ENCODE measurements around the gene DAB1. TPM values are rescaled to one million over a fixed set of nuclear protein-coding genes. Genes with fewer than 3 reads are reported as not detected.

The DAB1 gene
- total and polyA plus RNA-seq, 4 donors = 0.05 to 2.6 (median 1.8) TPM

GRCh38 chr1:57362480-57362879 lies 61.4 kb downstream of the DAB1 start:
- Histone ChIP-seq H3K9me3 (ENCODE audit: control insufficient read depth, low read length) (no peaks in the 10 kb centered on the region), H3K27me3 (ENCODE audit: control insufficient read depth in 1 of 2, insufficient read depth in 2 of 2, low read length in 1 of 2) (no peaks in the 10 kb centered on the region), H3K27ac (ENCODE audit: low read depth in 1 of 2, low read length in 2 of 2) (no peak overlapping the region), H3K36me3 (ENCODE audit: control insufficient read depth in 1 of 2, insufficient read depth in 2 of 2, low read length in 1 of 2) (no peaks in the 10 kb centered on the region), H3K4me3 (ENCODE audit: low read length in 2 of 2) (no peak overlapping the region), H3K4me1 (ENCODE audit: control insufficient read depth in 1 of 2, insufficient read depth in 2 of 2, low read length in 2 of 2) (no peaks in the 10 kb centered on the region)
- 59 to 75% methylated on average over 2 of the region's 2 CpGs for WGBS, 2 donors
- ATAC-seq (ENCODE audit: low FRiP score) (no peak), DNase-seq (no peak)
- intact Hi-C loops (cut with DNase I) = no loop called here

- intact Hi-C loops (cut with DNase I) = no loop called here
- H3K4me3 ChIP-seq (ENCODE audit: low read length in 2 of 2) = peak overlapping the region in 1 of 2 donors; percentile 10
- no peak for ATAC-seq (ENCODE audit: low FRiP score)
- no peaks in the 10 kb centered on the region for H3K36me3 ChIP-seq (ENCODE audit: control insufficient read depth in 1 of 2, insufficient read depth in 2 of 2, low read length in 1 of 2)
- H3K27me3 ChIP-seq (ENCODE audit: control insufficient read depth in 1 of 2, insufficient read depth in 2 of 2, low read length in 1 of 2) = no peaks in the 10 kb centered on the region
- H3K27ac ChIP-seq (ENCODE audit: low read depth in 1 of 2, low read length in 2 of 2) = no peak overlapping the region
- H3K9me3 ChIP-seq (ENCODE audit: control insufficient read depth, low read length) = no peaks in the 10 kb centered on the region
- H3K4me1 ChIP-seq (ENCODE audit: control insufficient read depth in 1 of 2, insufficient read depth in 2 of 2, low read length in 2 of 2) = no peaks in the 10 kb centered on the region
- 74 to 76% methylated on average over 2 of the region's 2 CpGs for WGBS, 2 donors
- no peak for DNase-seq
Observed at GRCh38 chr1:57361516-57361915, 62.3 kb downstream of the DAB1 start.

GRCh38 chr1:57360846-57361407 lies 62.9 kb downstream of the DAB1 start:
- Histone ChIP-seq H3K27ac (ENCODE audit: low read depth in 1 of 2, low read length in 2 of 2) (no peak overlapping the region), H3K27me3 (ENCODE audit: control insufficient read depth in 1 of 2, insufficient read depth in 2 of 2, low read length in 1 of 2) (no peaks in the 10 kb centered on the region), H3K4me1 (ENCODE audit: control insufficient read depth in 1 of 2, insufficient read depth in 2 of 2, low read length in 2 of 2) (no peaks in the 10 kb centered on the region), H3K4me3 (ENCODE audit: low read length in 2 of 2) (no peak overlapping the region), H3K36me3 (ENCODE audit: control insufficient read depth in 1 of 2, insufficient read depth in 2 of 2, low read length in 1 of 2) (no peaks in the 10 kb centered on the region), H3K9me3 (ENCODE audit: control insufficient read depth, low read length) (no peaks in the 10 kb centered on the region)
- intact Hi-C loops (cut with DNase I) = no loop called here
- ATAC-seq (ENCODE audit: low FRiP score) (no peak), DNase-seq (no peak)
- WGBS, 2 donors = 81 to 85% methylated on average over 4 of the region's 4 CpGs

GRCh38 chr1:57357462-57357861 lies 66.4 kb downstream of the DAB1 start:
- DNase-seq (no peak), ATAC-seq (ENCODE audit: low FRiP score) (no peak)
- H3K4me1 ChIP-seq (ENCODE audit: control insufficient read depth in 1 of 2, insufficient read depth in 2 of 2, low read length in 2 of 2) = no peaks in the 10 kb centered on the region
- intact Hi-C loops (cut with DNase I) = no loop called here
- H3K4me3 ChIP-seq (ENCODE audit: low read length in 2 of 2) = no peak overlapping the region
- WGBS, 2 donors = 52 to 60% methylated on average over 3 of the region's 3 CpGs
- H3K27ac ChIP-seq (ENCODE audit: low read depth in 1 of 2, low read length in 2 of 2) = no peak overlapping the region
- H3K27me3 ChIP-seq (ENCODE audit: control insufficient read depth in 1 of 2, insufficient read depth in 2 of 2, low read length in 1 of 2) = no peaks in the 10 kb centered on the region
- no peaks in the 10 kb centered on the region for H3K36me3 ChIP-seq (ENCODE audit: control insufficient read depth in 1 of 2, insufficient read depth in 2 of 2, low read length in 1 of 2)
- H3K9me3 ChIP-seq (ENCODE audit: control insufficient read depth, low read length) = no peaks in the 10 kb centered on the region

GRCh38 chr1:57353654-57354053 lies 70.2 kb downstream of the DAB1 start:
- DNase-seq = no peak
- H3K27me3 ChIP-seq (ENCODE audit: control insufficient read depth in 1 of 2, insufficient read depth in 2 of 2, low read length in 1 of 2) = no peaks in the 10 kb centered on the region
- no peak overlapping the region for H3K4me3 ChIP-seq (ENCODE audit: low read length in 2 of 2)
- 9 to 15% methylated on average over 4 of the region's 4 CpGs for WGBS, 2 donors
- H3K27ac ChIP-seq (ENCODE audit: low read depth in 1 of 2, low read length in 2 of 2) = no peak overlapping the region
- intact Hi-C loops (cut with DNase I) = no loop called here
- no peak for ATAC-seq (ENCODE audit: low FRiP score)
- H3K36me3 ChIP-seq (ENCODE audit: control insufficient read depth in 1 of 2, insufficient read depth in 2 of 2, low read length in 1 of 2) = no peaks in the 10 kb centered on the region
- no peaks in the 10 kb centered on the region for H3K4me1 ChIP-seq (ENCODE audit: control insufficient read depth in 1 of 2, insufficient read depth in 2 of 2, low read length in 2 of 2)
- no peaks in the 10 kb centered on the region for H3K9me3 ChIP-seq (ENCODE audit: control insufficient read depth, low read length)

- no peaks in the 10 kb centered on the region for H3K9me3 ChIP-seq (ENCODE audit: control insufficient read depth, low read length)
- H3K27me3 ChIP-seq (ENCODE audit: control insufficient read depth in 1 of 2, insufficient read depth in 2 of 2, low read length in 1 of 2) = no peaks in the 10 kb centered on the region
- ATAC-seq (ENCODE audit: low FRiP score) (no peak), DNase-seq (no peak)
- intact Hi-C loops (cut with DNase I) = no loop called here
- no peak overlapping the region for H3K4me3 ChIP-seq (ENCODE audit: low read length in 2 of 2)
- no peaks in the 10 kb centered on the region for H3K36me3 ChIP-seq (ENCODE audit: control insufficient read depth in 1 of 2, insufficient read depth in 2 of 2, low read length in 1 of 2)
- 72 to 80% methylated on average over 4 of the region's 4 CpGs for WGBS, 2 donors
- H3K27ac ChIP-seq (ENCODE audit: low read depth in 1 of 2, low read length in 2 of 2) = no peak overlapping the region
- no peaks in the 10 kb centered on the region for H3K4me1 ChIP-seq (ENCODE audit: control insufficient read depth in 1 of 2, insufficient read depth in 2 of 2, low read length in 2 of 2)
Observed at GRCh38 chr1:57350610-57351009, 73.2 kb downstream of the DAB1 start.

- Histone ChIP-seq H3K4me3 (ENCODE audit: low read length in 2 of 2) (no peak overlapping the region), H3K36me3 (ENCODE audit: control insufficient read depth in 1 of 2, insufficient read depth in 2 of 2, low read length in 1 of 2) (no peaks in the 10 kb centered on the region), H3K27me3 (ENCODE audit: control insufficient read depth in 1 of 2, insufficient read depth in 2 of 2, low read length in 1 of 2) (no peaks in the 10 kb centered on the region), H3K9me3 (ENCODE audit: control insufficient read depth, low read length) (no peaks in the 10 kb centered on the region), H3K4me1 (ENCODE audit: control insufficient read depth in 1 of 2, insufficient read depth in 2 of 2, low read length in 2 of 2) (no peaks in the 10 kb centered on the region), H3K27ac (ENCODE audit: low read depth in 1 of 2, low read length in 2 of 2) (no peak overlapping the region)
- DNase-seq (no peak), ATAC-seq (ENCODE audit: low FRiP score) (no peak)
- 39 to 52% methylated on average over 1 of the region's 1 CpG for whole genome bisulfite sequencing, 2 donors
- intact Hi-C loops (cut with DNase I) = no loop called here
Observed at GRCh38 chr1:57348921-57349320, 74.9 kb downstream of the DAB1 start.

GRCh38 chr1:57345916-57346315 lies 77.9 kb downstream of the DAB1 start:
- Histone ChIP-seq H3K4me3 (ENCODE audit: low read length in 2 of 2) (no peak overlapping the region), H3K27me3 (ENCODE audit: control insufficient read depth in 1 of 2, insufficient read depth in 2 of 2, low read length in 1 of 2) (no peaks in the 10 kb centered on the region), H3K9me3 (ENCODE audit: control insufficient read depth, low read length) (no peaks in the 10 kb centered on the region), H3K27ac (ENCODE audit: low read depth in 1 of 2, low read length in 2 of 2) (no peak overlapping the region), H3K36me3 (ENCODE audit: control insufficient read depth in 1 of 2, insufficient read depth in 2 of 2, low read length in 1 of 2) (no peaks in the 10 kb centered on the region), H3K4me1 (ENCODE audit: control insufficient read depth in 1 of 2, insufficient read depth in 2 of 2, low read length in 2 of 2) (no peaks in the 10 kb centered on the region)
- WGBS, 2 donors = 75 to 77% methylated on average over 8 of the region's 8 CpGs
- intact Hi-C loops (cut with DNase I) = no loop called here
- DNase-seq (no peak), ATAC-seq (ENCODE audit: low FRiP score) (no peak)

GRCh38 chr1:57344265-57344664 lies 79.6 kb downstream of the DAB1 start:
- no peaks in the 10 kb centered on the region for H3K27me3 ChIP-seq (ENCODE audit: control insufficient read depth in 1 of 2, insufficient read depth in 2 of 2, low read length in 1 of 2)
- WGBS, 2 donors = 82 to 84% methylated on average over 7 of the region's 7 CpGs
- H3K27ac ChIP-seq (ENCODE audit: low read depth in 1 of 2, low read length in 2 of 2) = no peak overlapping the region
- ATAC-seq (ENCODE audit: low FRiP score) = no peak
- no peaks in the 10 kb centered on the region for H3K36me3 ChIP-seq (ENCODE audit: control insufficient read depth in 1 of 2, insufficient read depth in 2 of 2, low read length in 1 of 2)
- no peak overlapping the region for H3K4me3 ChIP-seq (ENCODE audit: low read length in 2 of 2)
- H3K9me3 ChIP-seq (ENCODE audit: control insufficient read depth, low read length) = no peaks in the 10 kb centered on the region
- intact Hi-C loops (cut with DNase I) = no loop called here
- H3K4me1 ChIP-seq (ENCODE audit: control insufficient read depth in 1 of 2, insufficient read depth in 2 of 2, low read length in 2 of 2) = no peaks in the 10 kb centered on the region
- DNase-seq = no peak
